GM19395 (cell line): Measurements from ENCODE around the gene IFITM2.
"Not testable (repeated sequence)": the region's sequence is repeated elsewhere in the genome, so short reads cannot be mapped to it uniquely, and the experiment has no call there.

ENCODE experiments used
- ATAC-seq: cut with Tn5 transposase; IDR thresholded peaks from one replicate; pipeline ENCODE4 v1.9.1; 2021; ENCODE audit warnings: mild to moderate bottlenecking, moderate library complexity; ENCODE audit not compliant: unreplicated experiment

IFITM2 gene

DNA sequence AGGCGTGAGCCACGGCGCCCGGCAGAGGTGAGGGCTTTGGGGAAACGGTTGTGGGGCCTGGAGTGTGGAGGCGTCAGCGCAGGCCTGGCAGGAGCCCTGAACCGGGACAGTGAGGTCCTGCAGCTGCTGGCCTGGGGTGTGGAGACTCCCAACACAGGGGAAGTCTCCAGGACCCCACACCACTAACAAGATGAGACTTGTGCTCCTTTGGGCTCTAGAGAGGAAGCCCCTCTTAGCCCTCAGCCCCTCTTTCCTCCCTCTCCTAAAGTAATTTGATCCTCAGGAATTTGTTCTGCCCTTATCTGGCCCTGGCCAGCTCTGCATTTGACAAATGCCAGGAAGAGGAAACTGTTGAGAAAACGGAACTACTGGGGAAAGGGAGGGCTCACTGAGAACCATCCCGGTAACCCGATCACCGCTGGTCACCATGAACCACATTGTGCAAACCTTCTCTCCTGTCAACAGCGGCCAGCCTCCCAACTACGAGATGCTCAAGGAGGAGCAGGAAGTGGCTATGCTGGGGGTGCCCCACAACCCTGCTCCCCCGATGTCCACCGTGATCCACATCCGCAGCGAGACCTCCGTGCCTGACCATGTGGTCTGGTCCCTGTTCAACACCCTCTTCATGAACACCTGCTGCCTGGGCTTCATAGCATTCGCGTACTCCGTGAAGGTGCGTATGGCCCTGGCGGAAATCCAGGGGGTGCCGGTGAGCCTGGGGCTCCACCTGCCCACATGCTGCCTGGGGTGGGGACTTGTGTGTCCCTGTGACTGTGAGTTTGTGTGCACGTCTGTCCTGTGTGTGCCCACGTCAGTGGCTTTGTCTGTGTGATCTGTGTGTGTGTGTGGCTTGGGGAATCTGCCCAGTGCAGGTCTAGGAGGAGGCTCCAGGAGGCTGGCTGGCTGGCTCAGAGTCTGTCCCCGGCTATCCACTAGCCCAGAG lies at the start of gene IFITM2:
IFITM2 (plus strand) TSS at position 51 of the 943 bp plus-strand sequence; CDS start at position 428, 377 bp downstream.
- not testable (repeated sequence) for ATAC-seq

GRCh38 chr11:259413-259812 lies 48.2 kb upstream of the IFITM2 start:
- ATAC-seq, result no peak

- ATAC-seq, result no peak
Measured at GRCh38 chr11:261624-262023, 46.0 kb upstream of the IFITM2 start.

DNA sequence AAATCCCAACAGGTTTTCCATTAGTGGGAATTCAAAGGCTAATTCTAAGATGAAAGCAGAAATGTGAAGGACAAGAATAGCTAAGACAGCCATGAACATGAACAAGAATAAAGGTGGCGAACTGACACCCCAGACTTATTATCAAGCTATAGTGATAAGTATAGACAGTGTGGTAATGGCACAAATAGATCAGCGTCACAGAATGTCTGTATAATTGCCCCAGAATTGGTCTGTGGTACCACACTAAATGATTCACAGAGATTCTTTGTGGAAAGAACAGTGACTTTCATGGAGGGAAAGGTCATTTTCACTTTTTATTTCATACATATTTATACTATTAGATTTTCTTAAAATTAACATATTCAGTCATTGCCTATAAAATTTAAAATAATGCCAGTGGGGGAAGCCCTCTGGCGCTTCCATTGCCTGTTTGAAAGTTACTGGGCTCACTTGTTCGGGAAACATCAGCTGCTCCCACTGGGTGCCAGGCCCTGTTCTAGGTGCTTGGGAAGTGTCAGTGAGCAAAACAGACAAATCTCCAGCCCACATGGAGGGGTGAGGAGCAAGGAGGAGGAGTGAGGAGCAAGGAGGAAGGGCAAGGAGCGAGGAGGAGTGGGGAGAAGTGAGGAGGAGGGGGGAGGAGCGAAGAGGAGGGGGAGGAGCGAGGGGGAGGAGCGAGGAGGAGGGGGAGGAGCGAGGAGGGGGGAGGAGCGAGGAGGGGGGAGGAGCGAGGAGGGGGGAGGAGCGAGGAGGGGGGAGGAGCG lies 40.8 kb upstream of the IFITM2 start:
- no peak for ATAC-seq

DNA sequence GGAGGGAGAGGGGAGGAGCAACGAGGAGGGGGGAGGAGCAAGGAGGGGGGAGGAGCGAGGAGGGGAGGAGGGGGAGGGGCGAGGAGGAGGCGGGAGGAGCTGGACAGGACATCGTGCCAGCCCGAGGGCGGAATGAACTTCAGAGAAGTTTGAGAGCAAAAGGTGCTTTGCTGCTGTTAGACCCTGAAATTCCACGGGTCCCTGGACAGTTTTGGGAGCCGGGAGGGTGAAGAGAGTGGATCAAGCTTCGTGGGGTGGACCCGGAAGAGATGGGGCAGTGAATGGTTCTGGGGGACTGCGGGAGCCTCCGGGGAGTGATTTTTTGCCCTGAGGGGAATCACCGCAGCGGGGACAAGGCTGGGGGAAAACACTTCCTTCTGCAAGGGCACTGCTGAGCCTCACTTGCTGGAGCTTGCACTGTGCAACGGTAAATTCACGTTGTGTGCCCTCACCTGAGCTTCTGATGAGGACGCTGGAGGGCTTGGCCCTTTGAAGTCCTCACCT lies 40.1 kb upstream of the IFITM2 start:
- ATAC-seq, result no peak

DNA sequence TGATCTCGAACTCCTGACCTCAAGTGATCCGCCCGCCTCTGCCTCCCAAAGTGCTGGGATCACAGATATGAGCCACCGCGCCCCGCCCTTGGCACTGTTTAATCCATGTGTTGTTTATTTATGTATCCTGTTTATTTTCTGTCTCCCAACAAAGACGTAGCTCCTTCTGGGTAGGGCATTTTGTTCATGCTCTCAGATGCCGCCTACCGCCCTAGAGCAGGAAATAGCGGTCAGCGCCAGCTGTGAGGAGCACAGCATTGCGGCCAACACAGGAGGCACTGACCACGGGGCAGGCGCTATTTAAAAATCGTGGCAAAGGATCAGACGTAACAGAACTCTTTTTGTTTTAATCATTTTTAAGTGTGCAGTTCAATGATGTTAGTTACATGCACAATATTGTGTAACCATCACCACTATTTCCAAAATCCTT lies 38.9 kb upstream of the IFITM2 start:
- peak; percentile 38 for ATAC-seq

DNA sequence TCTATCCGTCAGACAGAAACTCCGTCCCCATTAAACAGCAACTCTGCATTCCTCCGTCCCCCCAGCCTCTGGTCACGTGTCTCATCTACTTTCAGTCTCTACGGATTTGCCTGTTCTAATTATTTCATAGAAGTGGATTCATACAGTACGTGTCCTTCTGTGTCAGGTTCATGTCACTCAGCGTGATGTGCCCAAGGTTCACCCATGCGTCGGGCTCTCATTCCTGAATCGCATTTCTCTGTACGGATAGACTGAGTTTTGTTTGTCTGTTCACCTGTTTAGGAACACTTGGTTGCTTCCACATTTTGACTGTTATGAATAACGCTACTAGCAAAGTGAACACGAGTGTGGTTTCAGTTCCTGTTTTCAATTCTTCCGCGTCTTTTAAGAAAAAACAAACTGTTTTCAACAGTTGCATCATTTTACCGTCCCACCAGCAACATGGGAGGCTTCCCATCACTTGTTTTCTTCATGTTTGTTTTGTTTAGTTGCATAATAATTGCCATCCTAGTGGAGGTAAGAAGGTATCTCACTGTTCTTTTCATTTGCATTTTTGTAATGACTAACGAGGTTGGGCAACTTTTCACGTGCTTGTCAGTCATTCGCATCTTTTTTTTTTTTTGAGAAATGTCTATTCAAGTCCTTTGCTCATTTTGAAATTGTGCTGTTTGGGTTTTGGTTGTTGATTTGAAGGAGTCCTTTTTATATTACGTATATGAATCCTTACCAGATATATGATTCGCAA lies 38.3 kb upstream of the IFITM2 start:
- ATAC-seq, result peak; percentile 68

- no peak for ATAC-seq
Measured at GRCh38 chr11:270451-271318, 36.9 kb upstream of the IFITM2 start.

DNA sequence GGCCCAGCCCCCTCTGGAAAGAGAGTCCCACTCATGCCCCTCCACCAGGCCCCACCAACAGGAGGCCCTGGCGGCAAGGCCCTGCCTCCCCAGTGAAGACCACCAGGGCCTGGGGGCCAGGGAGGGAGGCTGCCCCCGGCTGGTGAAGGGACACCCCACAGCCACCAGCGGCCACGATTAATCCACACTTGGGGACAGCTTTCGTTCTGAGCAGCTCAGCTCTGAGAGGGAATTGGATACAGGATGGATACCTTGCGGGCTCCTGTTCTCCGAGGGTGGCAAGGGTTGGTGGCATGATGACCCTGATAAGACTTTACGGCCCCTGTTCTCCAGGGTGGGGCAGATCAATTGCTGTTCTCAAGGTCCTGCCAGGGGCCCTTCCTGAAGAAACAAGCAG lies 36.3 kb upstream of the IFITM2 start:
- ATAC-seq, result no peak

DNA sequence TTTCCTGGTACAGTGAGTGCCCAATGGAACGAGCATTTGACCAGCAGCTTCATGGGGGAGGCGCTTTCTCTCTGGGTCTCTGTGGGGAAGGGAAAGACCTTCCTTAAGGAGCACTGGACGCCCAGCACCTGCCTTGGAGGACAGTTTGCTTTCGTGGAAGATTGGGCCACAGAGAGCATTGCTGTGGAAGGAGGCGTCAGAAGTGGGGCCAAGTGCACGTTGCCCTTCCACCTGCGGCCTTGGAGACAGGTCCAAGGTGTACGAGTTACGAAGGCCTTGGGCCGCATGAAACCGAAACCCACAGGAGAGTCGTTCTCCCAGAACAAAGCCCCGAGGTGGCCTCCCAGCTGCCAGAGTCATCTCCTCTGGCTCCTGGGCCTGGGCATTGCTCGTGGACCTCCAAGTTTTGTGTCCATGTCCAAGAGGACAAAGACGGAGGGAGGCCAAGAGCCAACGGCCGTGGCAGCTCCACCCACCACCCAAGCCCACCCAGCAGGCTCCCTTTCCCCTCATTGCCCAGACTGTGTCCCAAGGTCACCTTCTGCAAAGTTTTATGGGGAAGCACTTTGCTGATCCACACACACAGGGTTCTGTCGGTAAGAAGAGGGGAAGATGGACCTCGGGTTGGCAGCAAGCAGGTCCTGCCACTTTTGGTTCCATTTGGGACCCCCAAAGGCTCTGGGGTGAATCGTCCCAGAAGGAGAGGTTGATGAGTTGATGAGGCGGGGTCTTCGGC lies 35.3 kb upstream of the IFITM2 start:
- no peak for ATAC-seq

GRCh38 chr11:272931-273198 lies 34.8 kb upstream of the IFITM2 start:
- ATAC-seq, result no peak

GRCh38 chr11:276219-276618 lies 31.4 kb upstream of the IFITM2 start:
- ATAC-seq, result no peak

GRCh38 chr11:278001-278951 lies 29.3 kb upstream of the IFITM2 start, which contains the start of gene NLRP6:
Gene NLRP6 (plus strand): TSS chr11:278407. CDS start chr11:278570, 163 bp downstream.
- no peak for ATAC-seq

DNA sequence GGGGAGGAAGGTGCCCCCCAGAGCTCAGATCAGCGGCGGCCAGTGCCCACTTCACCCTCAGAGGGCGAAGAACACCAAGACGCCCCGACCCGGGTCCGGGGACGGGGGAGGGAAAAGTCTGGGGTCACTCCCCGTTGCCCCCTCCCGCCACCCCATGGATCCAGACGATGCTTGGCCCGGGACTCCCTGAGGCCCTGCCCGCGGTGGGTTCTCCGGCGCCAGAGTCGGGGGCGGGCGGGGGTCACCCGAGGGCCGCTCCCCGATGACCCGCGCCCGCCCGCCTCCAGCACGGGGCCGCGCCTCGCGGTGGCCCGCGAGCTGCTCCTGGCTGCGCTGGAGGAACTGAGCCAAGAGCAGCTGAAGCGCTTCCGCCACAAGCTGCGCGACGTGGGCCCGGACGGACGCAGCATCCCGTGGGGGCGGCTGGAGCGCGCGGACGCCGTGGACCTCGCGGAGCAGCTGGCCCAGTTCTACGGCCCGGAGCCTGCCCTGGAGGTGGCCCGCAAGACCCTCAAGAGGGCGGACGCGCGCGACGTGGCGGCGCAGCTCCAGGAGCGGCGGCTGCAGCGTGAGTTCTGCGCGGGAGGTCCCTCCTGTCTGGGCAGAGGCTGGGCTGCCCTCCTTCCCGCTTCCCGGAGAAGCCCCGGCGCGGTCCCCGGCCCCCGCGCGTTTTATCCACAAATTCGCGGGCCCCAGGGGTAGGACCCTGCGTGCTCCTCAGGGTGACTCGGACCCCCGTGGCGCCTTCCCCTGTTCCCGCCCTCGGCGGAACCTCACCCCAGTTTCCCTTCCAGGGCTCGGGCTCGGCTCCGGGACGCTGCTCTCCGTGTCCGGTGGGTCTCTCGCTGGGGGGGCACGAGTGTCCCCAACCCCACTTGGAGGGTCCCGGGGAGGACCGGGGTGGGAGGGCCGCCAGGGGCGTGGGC lies 28.3 kb upstream of the IFITM2 start:
- no peak for ATAC-seq

DNA sequence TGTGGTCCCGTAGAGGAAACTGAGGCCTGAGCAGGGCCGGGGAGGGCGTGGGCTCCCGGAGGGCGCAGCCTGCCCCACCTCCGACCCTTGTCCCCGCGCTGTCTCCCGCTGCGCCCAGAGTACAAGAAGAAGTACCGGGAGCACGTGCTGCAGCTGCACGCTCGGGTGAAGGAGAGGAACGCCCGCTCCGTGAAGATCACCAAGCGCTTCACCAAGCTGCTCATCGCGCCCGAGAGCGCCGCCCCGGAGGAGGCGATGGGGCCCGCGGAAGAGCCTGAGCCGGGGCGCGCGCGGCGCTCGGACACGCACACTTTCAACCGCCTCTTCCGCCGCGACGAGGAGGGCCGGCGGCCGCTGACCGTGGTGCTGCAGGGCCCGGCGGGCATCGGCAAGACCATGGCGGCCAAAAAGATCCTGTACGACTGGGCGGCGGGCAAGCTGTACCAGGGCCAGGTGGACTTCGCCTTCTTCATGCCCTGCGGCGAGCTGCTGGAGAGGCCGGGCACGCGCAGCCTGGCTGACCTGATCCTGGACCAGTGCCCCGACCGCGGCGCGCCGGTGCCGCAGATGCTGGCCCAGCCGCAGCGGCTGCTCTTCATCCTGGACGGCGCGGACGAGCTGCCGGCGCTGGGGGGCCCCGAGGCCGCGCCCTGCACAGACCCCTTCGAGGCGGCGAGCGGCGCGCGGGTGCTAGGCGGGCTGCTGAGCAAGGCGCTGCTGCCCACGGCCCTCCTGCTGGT lies 27.5 kb upstream of the IFITM2 start:
- ATAC-seq, result no peak

DNA sequence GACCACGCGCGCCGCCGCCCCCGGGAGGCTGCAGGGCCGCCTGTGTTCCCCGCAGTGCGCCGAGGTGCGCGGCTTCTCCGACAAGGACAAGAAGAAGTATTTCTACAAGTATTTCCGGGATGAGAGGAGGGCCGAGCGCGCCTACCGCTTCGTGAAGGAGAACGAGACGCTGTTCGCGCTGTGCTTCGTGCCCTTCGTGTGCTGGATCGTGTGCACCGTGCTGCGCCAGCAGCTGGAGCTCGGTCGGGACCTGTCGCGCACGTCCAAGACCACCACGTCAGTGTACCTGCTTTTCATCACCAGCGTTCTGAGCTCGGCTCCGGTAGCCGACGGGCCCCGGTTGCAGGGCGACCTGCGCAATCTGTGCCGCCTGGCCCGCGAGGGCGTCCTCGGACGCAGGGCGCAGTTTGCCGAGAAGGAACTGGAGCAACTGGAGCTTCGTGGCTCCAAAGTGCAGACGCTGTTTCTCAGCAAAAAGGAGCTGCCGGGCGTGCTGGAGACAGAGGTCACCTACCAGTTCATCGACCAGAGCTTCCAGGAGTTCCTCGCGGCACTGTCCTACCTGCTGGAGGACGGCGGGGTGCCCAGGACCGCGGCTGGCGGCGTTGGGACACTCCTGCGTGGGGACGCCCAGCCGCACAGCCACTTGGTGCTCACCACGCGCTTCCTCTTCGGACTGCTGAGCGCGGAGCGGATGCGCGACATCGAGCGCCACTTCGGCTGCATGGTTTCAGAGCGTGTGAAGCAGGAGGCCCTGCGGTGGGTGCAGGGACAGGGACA lies 26.7 kb upstream of the IFITM2 start:
- no peak for ATAC-seq
